Sigmoid colon (tissue), 4 donors: ENCODE measurements around the gene RNF26.

Source experiments
- EP300 ChIP-seq, 4 donors: sonication (generic); formaldehyde crosslinking; IDR thresholded peaks; one replicate each; pipeline ENCODE4 v1.6.1; 2017; ENCODE audit warnings: antibody characterized with exemption in 4 of 4
- POLR2A ChIP-seq, 2 donors: fragments of 450-650 bp; IDR thresholded peaks; one replicate each; pipeline ENCODE4 v1.6.1; 2016; ENCODE audit warnings: antibody characterized with exemption in 2 of 2, mild to moderate bottlenecking in 2 of 2, moderate library complexity in 2 of 2
- POLR2AphosphoS5 ChIP-seq, 4 donors: sonication (generic); formaldehyde crosslinking; IDR thresholded peaks; one replicate each; pipeline ENCODE4 v1.6.1; 2017; ENCODE audit warnings: antibody characterized with exemption in 4 of 4
- TF ChIP-seq, protein P1 (sequence below), 4 experiments: fragments of 450-650 bp in 3 of 4; fragments of 200-600 bp in 1 of 4; IDR thresholded peaks; one replicate each; pipeline ENCODE4 v1.5.1; 2016 to 2019; ENCODE audit warnings: antibody characterized with exemption in 4 of 4, mild to moderate bottlenecking in 3 of 4, moderate library complexity in 2 of 4

DNA sequence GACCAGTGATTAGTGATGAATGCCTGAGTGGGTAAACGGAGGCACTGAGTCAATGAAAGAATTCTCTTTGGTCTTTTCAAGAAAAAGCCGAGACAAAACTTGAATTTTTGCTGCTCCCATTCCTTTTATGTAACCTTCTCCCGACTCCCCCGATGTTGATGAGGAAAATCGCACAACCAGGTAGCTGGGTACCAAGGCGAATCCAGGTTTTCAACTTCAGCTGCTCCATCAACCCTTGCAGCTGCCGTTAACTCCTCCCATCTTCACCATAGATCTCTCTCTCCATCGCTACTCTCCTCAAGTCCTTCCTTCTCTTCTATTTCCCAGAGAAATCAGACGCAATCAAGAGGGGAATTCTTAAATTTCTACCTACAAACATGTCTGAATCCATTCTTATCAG, 47.8 kb downstream of the RNF26 start:
- TF ChIP-seq POLR2AphosphoS5 (IDR thresholded peaks at IDR 0.05) (no peak), POLR2A (IDR thresholded peaks at IDR 0.05) (no peak), EP300 (IDR thresholded peaks at IDR 0.05) (no peak)
- TF ChIP-seq, protein P1, sequence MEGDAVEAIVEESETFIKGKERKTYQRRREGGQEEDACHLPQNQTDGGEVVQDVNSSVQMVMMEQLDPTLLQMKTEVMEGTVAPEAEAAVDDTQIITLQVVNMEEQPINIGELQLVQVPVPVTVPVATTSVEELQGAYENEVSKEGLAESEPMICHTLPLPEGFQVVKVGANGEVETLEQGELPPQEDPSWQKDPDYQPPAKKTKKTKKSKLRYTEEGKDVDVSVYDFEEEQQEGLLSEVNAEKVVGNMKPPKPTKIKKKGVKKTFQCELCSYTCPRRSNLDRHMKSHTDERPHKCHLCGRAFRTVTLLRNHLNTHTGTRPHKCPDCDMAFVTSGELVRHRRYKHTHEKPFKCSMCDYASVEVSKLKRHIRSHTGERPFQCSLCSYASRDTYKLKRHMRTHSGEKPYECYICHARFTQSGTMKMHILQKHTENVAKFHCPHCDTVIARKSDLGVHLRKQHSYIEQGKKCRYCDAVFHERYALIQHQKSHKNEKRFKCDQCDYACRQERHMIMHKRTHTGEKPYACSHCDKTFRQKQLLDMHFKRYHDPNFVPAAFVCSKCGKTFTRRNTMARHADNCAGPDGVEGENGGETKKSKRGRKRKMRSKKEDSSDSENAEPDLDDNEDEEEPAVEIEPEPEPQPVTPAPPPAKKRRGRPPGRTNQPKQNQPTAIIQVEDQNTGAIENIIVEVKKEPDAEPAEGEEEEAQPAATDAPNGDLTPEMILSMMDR (IDR thresholded peaks at IDR 0.05): no peak
